Thymus (tissue), 11 donors: ENCODE results near the gene TNNI3K. TPM values are rescaled to one million over a fixed set of nuclear protein-coding genes. Genes with fewer than 3 reads are reported as not detected.

Experiments
- DNase-seq, 9 donors: peaks; one replicate each; pipeline ENCODE4 v3.0.0-alpha.2; 2013; ENCODE audit warnings: low spot score in 9 of 9, low read depth in 6 of 9, missing footprints in 1 of 9
- H3K27ac ChIP-seq, 2 donors: one replicate each; pipeline ENCODE4 v1.5.1; 2013; ENCODE audit warnings: control low read depth in 1 of 2, low read depth in 1 of 2, low read length in 1 of 2, mild to moderate bottlenecking in 1 of 2, moderate library complexity in 1 of 2
- H3K27me3 ChIP-seq, 2 donors: one replicate each; pipeline ENCODE4 v1.5.1; 2013; ENCODE audit warnings: low read length in 1 of 2; ENCODE audit not compliant: control insufficient read depth in 2 of 2, insufficient read depth in 1 of 2
- H3K36me3 ChIP-seq, 2 donors: one replicate each; pipeline ENCODE4 v1.5.1; 2013; ENCODE audit warnings: low read length in 1 of 2, mild to moderate bottlenecking in 1 of 2, moderate library complexity in 1 of 2; ENCODE audit not compliant: control insufficient read depth in 2 of 2, insufficient read depth in 2 of 2
- H3K4me1 ChIP-seq, 2 donors: one replicate each; pipeline ENCODE4 v1.5.1; 2013; ENCODE audit warnings: low read length in 2 of 2; ENCODE audit not compliant: control insufficient read depth in 2 of 2, insufficient read depth in 2 of 2
- H3K4me3 ChIP-seq, 2 donors: one replicate each; pipeline ENCODE4 v1.5.1; 2013; ENCODE audit warnings: low read length in 2 of 2, control low read depth in 1 of 2, mild to moderate bottlenecking in 1 of 2
- H3K9me3 ChIP-seq, 2 donors: one replicate each; pipeline ENCODE4 v1.5.1; 2013; ENCODE audit warnings: low read length in 1 of 2, mild to moderate bottlenecking in 1 of 2; ENCODE audit not compliant: control insufficient read depth in 2 of 2, insufficient read depth in 1 of 2
- WGBS: extraction: QIAGEN DNeasy Blood & Tissue Kit; methylation state at CpG from one replicate; pipeline ENCODE4 v1.1.7; 2013; 5-methylcytosine and 5-hydroxymethylcytosine counted together
- polyA plus RNA-seq: library from polyadenylated mRNA; stranded (reverse); fragments of 200-250 nt; gene quantifications from one replicate; pipeline ENCODE4 v1.2.3, GENCODE V29; 2013
- total RNA-seq: library from RNA; stranded (reverse); fragments of 120-200 nt; gene quantifications from one replicate; pipeline ENCODE4 v1.2.4, GENCODE V29; 2013
- donor health status: healthy.

The TNNI3K gene
- total and polyA plus RNA-seq, 2 donors: 0.61 to 0.94 TPM

- H3K36me3 ChIP-seq: no peaks in the 10 kb centered on the region
- DNase-seq: no peak
- H3K4me1 ChIP-seq: no peaks in the 10 kb centered on the region
- H3K4me3 ChIP-seq: no peak overlapping the region
- 38% methylated on average over 1 of the region's 1 CpG for WGBS
- H3K27me3 ChIP-seq: no peaks in the 10 kb centered on the region
- H3K27ac ChIP-seq: no peak overlapping the region
- no peaks in the 10 kb centered on the region for H3K9me3 ChIP-seq
Measured at GRCh38 chr1:74432325-74432724, 197.1 kb downstream of the TNNI3K start.

- H3K4me3 ChIP-seq: no peak overlapping the region
Measured at GRCh38 chr1:74434321-74434720, 199.1 kb downstream of the TNNI3K start.

GRCh38 chr1:74436078-74436477, 200.9 kb downstream of the TNNI3K start:
- no peaks in the 10 kb centered on the region for H3K9me3 ChIP-seq
- H3K4me3 ChIP-seq: no peak overlapping the region
- DNase-seq: no peak
- 80% methylated on average over 1 of the region's 1 CpG for WGBS
- no peaks in the 10 kb centered on the region for H3K27me3 ChIP-seq
- no peaks in the 10 kb centered on the region for H3K4me1 ChIP-seq
- H3K27ac ChIP-seq: no peak overlapping the region
- no peaks in the 10 kb centered on the region for H3K36me3 ChIP-seq

More at GRCh38 chr1:74434321-74434720, 199.1 kb downstream of the TNNI3K start:
- Histone ChIP-seq H3K27ac (no peak overlapping the region), H3K9me3 (no peaks in the 10 kb centered on the region), H3K36me3 (no peaks in the 10 kb centered on the region), H3K27me3 (no peaks in the 10 kb centered on the region), H3K4me1 (no peaks in the 10 kb centered on the region)
- DNase-seq: no peak
- 92% methylated on average over 2 of the region's 2 CpGs for WGBS

GRCh38 chr1:74437035-74437434, 201.8 kb downstream of the TNNI3K start:
- 90% methylated on average over 1 of the region's 1 CpG for WGBS
- Histone ChIP-seq H3K4me1 (no peaks in the 10 kb centered on the region), H3K4me3 (no peak overlapping the region), H3K9me3 (no peaks in the 10 kb centered on the region), H3K27me3 (no peaks in the 10 kb centered on the region), H3K27ac (no peak overlapping the region), H3K36me3 (no peaks in the 10 kb centered on the region)
- DNase-seq: no peak

- no peaks in the 10 kb centered on the region for H3K27me3 ChIP-seq
- no peaks in the 10 kb centered on the region for H3K36me3 ChIP-seq
- no peak for DNase-seq
- no peaks in the 10 kb centered on the region for H3K4me1 ChIP-seq
- no peak overlapping the region for H3K27ac ChIP-seq
- 71% methylated on average over 1 of the region's 1 CpG for WGBS
- no peaks in the 10 kb centered on the region for H3K9me3 ChIP-seq
- no peak overlapping the region for H3K4me3 ChIP-seq
Measured at GRCh38 chr1:74452035-74452434, 216.8 kb downstream of the TNNI3K start.

- H3K27me3 ChIP-seq: no peaks in the 10 kb centered on the region
- H3K27ac ChIP-seq: no peak overlapping the region
- H3K4me1 ChIP-seq: no peaks in the 10 kb centered on the region
- H3K36me3 ChIP-seq: no peaks in the 10 kb centered on the region
- 89% methylated on average over 2 of the region's 2 CpGs for WGBS
- no peaks in the 10 kb centered on the region for H3K9me3 ChIP-seq
- H3K4me3 ChIP-seq: no peak overlapping the region
- DNase-seq: no peak
Measured at GRCh38 chr1:74453277-74453676, 218.1 kb downstream of the TNNI3K start.

- no peak for DNase-seq
- no peaks in the 10 kb centered on the region for H3K36me3 ChIP-seq
- no peak overlapping the region for H3K4me3 ChIP-seq
- no peak overlapping the region for H3K27ac ChIP-seq
- no peaks in the 10 kb centered on the region for H3K4me1 ChIP-seq
- no peaks in the 10 kb centered on the region for H3K9me3 ChIP-seq
- H3K27me3 ChIP-seq: no peaks in the 10 kb centered on the region
Measured at GRCh38 chr1:74455390-74455789, 220.2 kb downstream of the TNNI3K start.

GRCh38 chr1:74457253-74457652, 222.1 kb downstream of the TNNI3K start:
- no peak for DNase-seq
- 94% methylated on average over 2 of the region's 2 CpGs for WGBS

GRCh38 chr1:74463333-74463988, 228.3 kb downstream of the TNNI3K start:
- H3K27ac ChIP-seq: no peak overlapping the region
- H3K9me3 ChIP-seq: peaks cover 0 to 5% of the 10 kb centered on the region in 2 donors
- no peaks in the 10 kb centered on the region for H3K4me1 ChIP-seq
- WGBS: 88% methylated on average over 9 of the region's 9 CpGs
- no peak for DNase-seq
- H3K4me3 ChIP-seq: no peak overlapping the region
- no peaks in the 10 kb centered on the region for H3K36me3 ChIP-seq
- no peaks in the 10 kb centered on the region for H3K27me3 ChIP-seq

More at GRCh38 chr1:74457253-74457652, 222.1 kb downstream of the TNNI3K start:
- H3K27ac ChIP-seq: no peak overlapping the region
- no peaks in the 10 kb centered on the region for H3K9me3 ChIP-seq
- no peaks in the 10 kb centered on the region for H3K27me3 ChIP-seq
- H3K36me3 ChIP-seq: no peaks in the 10 kb centered on the region
- no peak overlapping the region for H3K4me3 ChIP-seq
- H3K4me1 ChIP-seq: no peaks in the 10 kb centered on the region
